ENCODE measurements around the gene AKIRIN2.

AKIRIN2 gene

GRCh38 chr6:87654875-87655454 is 47.1 kb downstream of the AKIRIN2 start:
- DNase-seq (ENCODE audit: low read depth) = no peak

GRCh38 chr6:87654122-87654521 is 47.9 kb downstream of the AKIRIN2 start:
- no peak for DNase-seq (ENCODE audit: low read depth)

DNA sequence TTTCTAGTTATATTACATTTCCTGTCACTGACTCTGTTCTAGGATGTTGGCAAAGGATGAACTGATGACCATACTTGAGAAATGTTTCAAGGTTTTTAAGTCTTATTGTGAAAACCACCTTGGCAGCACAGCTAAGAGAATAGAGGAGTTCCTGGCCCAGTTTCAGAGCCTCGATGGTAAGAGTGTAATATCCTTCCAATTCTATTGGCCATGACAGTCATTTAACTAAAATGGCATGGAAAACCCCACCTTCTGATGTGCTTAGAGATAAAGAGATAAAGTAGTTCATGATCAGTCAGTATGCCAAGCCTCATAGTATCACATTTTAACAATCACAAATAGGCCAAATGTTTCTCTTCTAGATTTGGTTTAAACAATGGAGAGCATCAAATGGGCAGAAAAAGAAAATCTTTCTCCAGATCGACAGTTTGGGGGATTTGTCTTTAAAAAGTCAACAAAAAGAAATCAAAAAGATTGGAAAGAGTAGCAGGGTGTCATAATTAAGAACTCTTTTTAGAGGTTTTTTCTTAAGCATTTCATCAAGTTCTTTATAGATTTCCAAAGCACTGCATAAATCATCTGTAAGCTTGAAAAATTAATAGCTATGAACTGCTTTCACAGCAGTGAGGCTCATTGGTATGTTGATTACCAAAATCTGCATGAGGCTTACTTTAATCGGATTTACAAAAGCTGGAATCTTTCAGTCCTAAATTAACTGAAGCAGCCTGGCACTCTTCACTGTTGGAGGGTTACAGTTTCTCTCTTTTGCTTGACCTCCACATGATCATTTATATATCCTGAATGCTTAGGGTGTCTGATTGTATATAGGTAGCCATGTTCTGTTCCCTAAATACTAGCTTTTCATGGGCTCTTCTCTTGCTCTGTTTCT is 48.7 kb downstream of the AKIRIN2 start:
- DNase-seq (ENCODE audit: low read depth) = no peak

GRCh38 chr6:87645080-87645479 is 57.0 kb downstream of the AKIRIN2 start:
- no peak for DNase-seq (ENCODE audit: low read depth)

DNA sequence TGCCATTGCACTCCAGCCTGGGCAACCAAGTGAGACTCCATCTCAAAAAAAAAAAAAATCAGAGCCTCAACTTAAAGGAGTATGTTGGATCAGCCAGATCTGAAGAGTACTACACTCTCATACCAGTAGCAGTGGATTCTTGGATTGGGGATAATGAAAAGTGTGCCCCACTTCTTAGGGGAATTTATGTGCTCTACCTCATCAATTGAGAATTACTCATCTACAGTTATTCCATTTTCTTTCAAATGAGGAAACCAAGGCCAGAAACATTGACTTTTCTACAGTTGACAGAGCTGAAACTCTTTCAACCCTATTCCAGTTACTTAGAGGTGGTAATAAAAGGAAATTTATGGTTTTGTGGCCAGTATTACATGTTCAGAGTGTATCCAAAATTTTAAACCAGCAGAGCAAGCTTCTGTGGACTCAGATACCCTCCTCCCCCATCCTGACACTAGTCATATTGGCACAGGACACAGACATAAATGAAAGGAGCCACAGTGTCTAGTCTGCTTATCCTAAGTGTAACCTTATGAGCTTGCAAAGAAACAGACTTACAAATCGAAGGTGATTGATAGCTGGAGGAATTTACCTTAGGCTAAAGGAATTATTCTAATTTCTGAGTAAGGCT is 60.9 kb downstream of the AKIRIN2 start:
- DNase-seq (ENCODE audit: low read depth) = no peak

GRCh38 chr6:87639373-87639772 is 62.7 kb downstream of the AKIRIN2 start:
- DNase-seq (ENCODE audit: low read depth) = no peak

DNA sequence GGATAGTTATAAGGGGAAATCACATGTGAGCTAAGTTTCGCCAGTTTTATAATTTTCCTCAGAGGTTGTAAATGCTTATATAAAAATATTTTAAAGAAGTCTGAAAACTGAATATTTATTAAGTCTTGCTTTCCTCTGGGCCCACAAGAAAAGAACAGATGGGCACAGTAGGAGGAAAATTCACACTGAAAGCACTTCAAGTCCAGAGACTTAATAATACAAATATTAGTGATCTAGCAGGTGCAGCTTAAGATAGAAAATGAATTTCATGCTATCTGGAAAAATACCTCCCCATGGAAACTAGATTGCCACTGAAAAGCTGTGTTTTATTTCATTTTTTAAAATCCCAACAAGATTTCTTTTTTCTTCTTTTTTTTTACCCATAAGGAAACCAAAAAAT is 64.9 kb downstream of the AKIRIN2 start:
- no peak for DNase-seq (ENCODE audit: low read depth)

GRCh38 chr6:87636315-87636714 is 65.7 kb downstream of the AKIRIN2 start:
- no peak for DNase-seq (ENCODE audit: low read depth)

- DNase-seq (ENCODE audit: low read depth) = no peak
Observed at GRCh38 chr6:87633851-87634250, 68.2 kb downstream of the AKIRIN2 start.

GRCh38 chr6:87630746-87631145 is 71.3 kb downstream of the AKIRIN2 start:
- DNase-seq (ENCODE audit: low read depth) = no peak

- DNase-seq (ENCODE audit: low read depth) = no peak
Observed at GRCh38 chr6:87628881-87629280, 73.2 kb downstream of the AKIRIN2 start.

GRCh38 chr6:87628424-87628823 is 73.6 kb downstream of the AKIRIN2 start:
- no peak for DNase-seq (ENCODE audit: low read depth)
